Right lobe of liver (tissue), 4 donors: ENCODE data around the gene CCDC30.

Experiments used
- POLR2A ChIP-seq: fragments of 450-650 bp; IDR thresholded peaks from one replicate; pipeline ENCODE4 v1.6.1; 2017; ENCODE audit warnings: antibody characterized with exemption, mild to moderate bottlenecking
- TF ChIP-seq, protein P1 (sequence below), 4 donors: fragments of 200-600 bp in 3 of 4; fragments of 450-650 bp in 1 of 4; IDR thresholded peaks; one replicate each; pipeline versions ENCODE4 v1.5.1 to v1.8.0; 2016 to 2022; ENCODE audit warnings: antibody characterized with exemption in 4 of 4, mild to moderate bottlenecking in 2 of 4
- donor health status: DM: no; HTN: no; CAD: no.
- donor health status: DM: no; HTN: no; CAD: no.
- donor health status: DM: no; HTN: yes; CAD: no.

DNA sequence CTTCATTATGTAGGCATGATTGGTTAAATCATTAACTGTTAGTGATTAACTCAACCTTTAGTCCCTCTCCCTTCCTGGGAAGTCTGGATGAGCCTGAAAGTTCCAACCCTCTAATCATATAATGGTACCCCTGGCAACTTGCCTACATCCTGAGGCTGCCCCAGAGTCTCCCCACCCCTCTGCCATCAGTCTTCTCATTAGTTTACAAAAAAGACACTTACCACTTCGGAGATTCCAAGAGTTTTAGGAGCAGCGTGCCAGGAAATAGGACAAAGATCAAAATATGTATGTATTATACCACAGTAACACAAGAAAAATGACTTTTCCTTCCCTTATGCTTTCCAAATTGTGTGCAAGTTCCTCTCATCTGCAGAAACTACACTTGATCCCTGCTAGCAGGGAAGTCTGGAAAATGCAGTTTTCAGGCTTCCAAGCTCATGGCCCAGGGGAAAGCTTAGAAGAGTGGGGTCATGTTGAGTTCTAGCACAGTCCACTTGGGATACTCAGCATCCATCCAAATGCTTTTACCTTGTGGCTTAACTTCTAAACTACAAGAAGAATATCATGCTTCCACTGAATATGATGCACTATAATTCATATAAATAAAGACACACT, 130.5 kb downstream of the CCDC30 start:
- TF ChIP-seq, protein P1, sequence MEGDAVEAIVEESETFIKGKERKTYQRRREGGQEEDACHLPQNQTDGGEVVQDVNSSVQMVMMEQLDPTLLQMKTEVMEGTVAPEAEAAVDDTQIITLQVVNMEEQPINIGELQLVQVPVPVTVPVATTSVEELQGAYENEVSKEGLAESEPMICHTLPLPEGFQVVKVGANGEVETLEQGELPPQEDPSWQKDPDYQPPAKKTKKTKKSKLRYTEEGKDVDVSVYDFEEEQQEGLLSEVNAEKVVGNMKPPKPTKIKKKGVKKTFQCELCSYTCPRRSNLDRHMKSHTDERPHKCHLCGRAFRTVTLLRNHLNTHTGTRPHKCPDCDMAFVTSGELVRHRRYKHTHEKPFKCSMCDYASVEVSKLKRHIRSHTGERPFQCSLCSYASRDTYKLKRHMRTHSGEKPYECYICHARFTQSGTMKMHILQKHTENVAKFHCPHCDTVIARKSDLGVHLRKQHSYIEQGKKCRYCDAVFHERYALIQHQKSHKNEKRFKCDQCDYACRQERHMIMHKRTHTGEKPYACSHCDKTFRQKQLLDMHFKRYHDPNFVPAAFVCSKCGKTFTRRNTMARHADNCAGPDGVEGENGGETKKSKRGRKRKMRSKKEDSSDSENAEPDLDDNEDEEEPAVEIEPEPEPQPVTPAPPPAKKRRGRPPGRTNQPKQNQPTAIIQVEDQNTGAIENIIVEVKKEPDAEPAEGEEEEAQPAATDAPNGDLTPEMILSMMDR (IDR thresholded peaks at IDR 0.05) = no peak
- no peak for TF ChIP-seq POLR2A
